ENCODE measurements around the gene RBM22. TPM values are rescaled to one million over a fixed set of nuclear protein-coding genes. Genes with fewer than 3 reads are reported as not detected.

RBM22 gene
- total RNA-seq, 1 experiment from 2014 or later: 34.0 TPM

DNA sequence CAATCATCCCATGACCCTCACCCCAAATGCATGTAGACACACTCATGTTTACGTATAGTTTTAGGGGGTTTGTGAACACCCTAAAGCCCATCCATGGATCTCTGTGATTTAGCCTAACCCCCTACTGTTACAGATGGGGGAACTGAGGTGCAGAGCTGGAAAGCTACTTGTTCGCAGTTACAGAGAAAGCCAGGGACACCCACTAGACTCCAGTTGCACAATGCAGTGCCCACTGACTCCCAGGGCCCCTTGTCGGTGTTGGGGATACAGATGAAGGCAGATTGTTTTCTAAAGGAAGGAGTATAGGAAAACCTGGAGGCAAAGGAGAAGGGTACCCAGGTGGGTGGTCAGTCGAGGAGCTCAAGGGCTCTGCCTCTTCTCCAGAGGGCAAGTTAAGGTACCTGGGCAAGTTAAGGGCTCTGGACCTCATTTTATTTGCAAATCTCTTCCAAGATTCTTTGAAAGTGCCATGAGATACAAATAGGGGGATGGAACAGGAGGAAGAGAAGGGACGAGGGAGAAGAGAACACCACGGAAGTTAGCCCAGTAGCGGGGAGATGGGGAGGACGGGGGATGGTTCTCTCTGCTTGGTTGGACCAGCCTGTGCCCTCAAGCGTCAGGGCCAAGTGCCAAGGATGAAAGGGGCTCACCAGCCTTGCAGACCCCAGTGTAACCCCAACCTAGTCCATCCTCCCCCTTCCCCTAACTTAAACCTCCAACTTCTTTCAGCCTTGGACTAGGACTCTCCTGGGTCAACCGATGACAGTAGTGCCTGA, 38.9 kb downstream of the RBM22 start:
- no peak for TF ChIP-seq NFYB (CRISPR knock-in tag; conservative IDR thresholded peaks at IDR 0.05; ENCODE audit: low read depth)
- TF ChIP-seq SOX15 (CRISPR knock-in tag; IDR thresholded peaks at IDR 0.05): no peak
- TF ChIP-seq, protein P1, sequence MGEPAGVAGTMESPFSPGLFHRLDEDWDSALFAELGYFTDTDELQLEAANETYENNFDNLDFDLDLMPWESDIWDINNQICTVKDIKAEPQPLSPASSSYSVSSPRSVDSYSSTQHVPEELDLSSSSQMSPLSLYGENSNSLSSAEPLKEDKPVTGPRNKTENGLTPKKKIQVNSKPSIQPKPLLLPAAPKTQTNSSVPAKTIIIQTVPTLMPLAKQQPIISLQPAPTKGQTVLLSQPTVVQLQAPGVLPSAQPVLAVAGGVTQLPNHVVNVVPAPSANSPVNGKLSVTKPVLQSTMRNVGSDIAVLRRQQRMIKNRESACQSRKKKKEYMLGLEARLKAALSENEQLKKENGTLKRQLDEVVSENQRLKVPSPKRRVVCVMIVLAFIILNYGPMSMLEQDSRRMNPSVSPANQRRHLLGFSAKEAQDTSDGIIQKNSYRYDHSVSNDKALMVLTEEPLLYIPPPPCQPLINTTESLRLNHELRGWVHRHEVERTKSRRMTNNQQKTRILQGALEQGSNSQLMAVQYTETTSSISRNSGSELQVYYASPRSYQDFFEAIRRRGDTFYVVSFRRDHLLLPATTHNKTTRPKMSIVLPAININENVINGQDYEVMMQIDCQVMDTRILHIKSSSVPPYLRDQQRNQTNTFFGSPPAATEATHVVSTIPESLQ (CRISPR knock-in tag; IDR thresholded peaks at IDR 0.05): no peak
- no peak for TF ChIP-seq TP53 (CRISPR knock-in tag; IDR thresholded peaks at IDR 0.05)
- TF ChIP-seq, protein P2, sequence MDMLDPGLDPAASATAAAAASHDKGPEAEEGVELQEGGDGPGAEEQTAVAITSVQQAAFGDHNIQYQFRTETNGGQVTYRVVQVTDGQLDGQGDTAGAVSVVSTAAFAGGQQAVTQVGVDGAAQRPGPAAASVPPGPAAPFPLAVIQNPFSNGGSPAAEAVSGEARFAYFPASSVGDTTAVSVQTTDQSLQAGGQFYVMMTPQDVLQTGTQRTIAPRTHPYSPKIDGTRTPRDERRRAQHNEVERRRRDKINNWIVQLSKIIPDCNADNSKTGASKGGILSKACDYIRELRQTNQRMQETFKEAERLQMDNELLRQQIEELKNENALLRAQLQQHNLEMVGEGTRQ (CRISPR knock-in tag; IDR thresholded peaks at IDR 0.05): no peak
- TF ChIP-seq, protein P3, sequence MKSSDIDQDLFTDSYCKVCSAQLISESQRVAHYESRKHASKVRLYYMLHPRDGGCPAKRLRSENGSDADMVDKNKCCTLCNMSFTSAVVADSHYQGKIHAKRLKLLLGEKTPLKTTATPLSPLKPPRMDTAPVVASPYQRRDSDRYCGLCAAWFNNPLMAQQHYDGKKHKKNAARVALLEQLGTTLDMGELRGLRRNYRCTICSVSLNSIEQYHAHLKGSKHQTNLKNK (CRISPR knock-in tag; IDR thresholded peaks at IDR 0.05): no peak
- TF ChIP-seq GRHL2 (CRISPR knock-in tag; IDR thresholded peaks at IDR 0.05; ENCODE audit: insufficient replicate concordance, severe bottlenecking): no peak
- TF ChIP-seq, protein P4, sequence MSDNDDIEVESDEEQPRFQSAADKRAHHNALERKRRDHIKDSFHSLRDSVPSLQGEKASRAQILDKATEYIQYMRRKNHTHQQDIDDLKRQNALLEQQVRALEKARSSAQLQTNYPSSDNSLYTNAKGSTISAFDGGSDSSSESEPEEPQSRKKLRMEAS (CRISPR knock-in tag; IDR thresholded peaks at IDR 0.05): no peak
- TF ChIP-seq, protein P5, sequence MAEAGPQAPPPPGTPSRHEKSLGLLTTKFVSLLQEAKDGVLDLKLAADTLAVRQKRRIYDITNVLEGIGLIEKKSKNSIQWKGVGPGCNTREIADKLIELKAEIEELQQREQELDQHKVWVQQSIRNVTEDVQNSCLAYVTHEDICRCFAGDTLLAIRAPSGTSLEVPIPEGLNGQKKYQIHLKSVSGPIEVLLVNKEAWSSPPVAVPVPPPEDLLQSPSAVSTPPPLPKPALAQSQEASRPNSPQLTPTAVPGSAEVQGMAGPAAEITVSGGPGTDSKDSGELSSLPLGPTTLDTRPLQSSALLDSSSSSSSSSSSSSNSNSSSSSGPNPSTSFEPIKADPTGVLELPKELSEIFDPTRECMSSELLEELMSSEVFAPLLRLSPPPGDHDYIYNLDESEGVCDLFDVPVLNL (CRISPR knock-in tag; IDR thresholded peaks at IDR 0.05; ENCODE audit: borderline replicate concordance, low read depth): no peak
- no peak for TF ChIP-seq RORB (CRISPR knock-in tag; IDR thresholded peaks at IDR 0.05)
- TF ChIP-seq, protein P6, sequence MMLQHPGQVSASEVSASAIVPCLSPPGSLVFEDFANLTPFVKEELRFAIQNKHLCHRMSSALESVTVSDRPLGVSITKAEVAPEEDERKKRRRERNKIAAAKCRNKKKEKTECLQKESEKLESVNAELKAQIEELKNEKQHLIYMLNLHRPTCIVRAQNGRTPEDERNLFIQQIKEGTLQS (CRISPR knock-in tag; conservative IDR thresholded peaks at IDR 0.05): no peak
- TF ChIP-seq GTF2I (CRISPR knock-in tag; conservative IDR thresholded peaks at IDR 0.05): no peak
- TF ChIP-seq FOXP1 (CRISPR knock-in tag; IDR thresholded peaks at IDR 0.05; ENCODE audit: borderline replicate concordance): no peak
- ATAC-seq: no peak
- no peaks in the 10 kb centered on the region for H3K36me3 Mint-ChIP-seq
- H3K4me1 Mint-ChIP-seq: peaks cover 24% of the 10 kb centered on the region
- H3K27me3 Mint-ChIP-seq (ENCODE audit: low read depth): peaks cover 12% of the 10 kb centered on the region
- no peak for DNase-seq (ENCODE audit: low spot score)
- no peaks in the 10 kb centered on the region for H3K9me3 Mint-ChIP-seq
- ChIA-PET POLR2A (interaction anchor here (0.8 to 1.0 kb wide), 3 partner anchors 9 to 117 kb away, joined by 3 read pairs; partner anchors contain the start of gene SMIM3), CTCF (interaction anchor here (0.9 to 2.1 kb wide), 5 partner anchors 11 to 203 kb away, joined by 3 to 16 read pairs (median 6); partner anchors contain the start of genes RBM22 and SMIM3)
- H3K27ac Mint-ChIP-seq: no peak overlapping the region
- no peak overlapping the region for H3K4me3 Mint-ChIP-seq

DNA sequence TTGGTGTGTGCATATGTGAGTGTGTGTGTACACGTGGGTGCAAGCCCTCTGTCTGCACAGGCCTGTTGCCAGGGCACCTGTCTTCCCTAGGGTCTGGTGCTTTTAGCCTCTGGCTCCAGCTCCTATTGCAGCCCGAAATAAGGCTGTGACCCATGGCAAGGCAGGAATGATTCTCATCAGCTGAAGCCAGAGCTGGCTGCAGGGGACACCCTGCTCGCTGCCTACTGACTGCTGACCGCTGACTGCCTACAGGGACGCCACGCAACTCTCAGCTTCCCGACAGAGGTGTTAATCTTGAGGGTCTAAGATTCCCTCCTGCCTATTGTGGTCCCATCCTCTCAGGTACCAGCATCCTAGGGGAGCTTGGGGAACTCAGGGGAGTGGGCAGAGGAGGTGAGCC, 39.8 kb downstream of the RBM22 start, which contains the start of gene MYOZ3:
TSS of gene MYOZ3 (plus strand) at position 166 of the 400 bp plus-strand sequence. CDS start 1,691 bp downstream, outside the sequence.
- Mint-ChIP-seq H3K27ac (0 out of 2 replicates have a peak within 1 kb of the TSS, but pooled peaks have one; percentile 62), H3K4me3 (no peak within 1 kb of the TSS), H3K27me3 (ENCODE audit: low read depth) (peaks cover 12% of the 10 kb centered on the region), H3K9me3 (no peaks in the 10 kb centered on the region), H3K36me3 (no peaks in the 10 kb centered on the region), H3K4me1 (peaks cover 24% of the 10 kb centered on the region)
- ATAC-seq (no peak), DNase-seq (ENCODE audit: low spot score) (no peak)
- ChIA-PET POLR2A (interaction anchor here (0.8 to 1.0 kb wide), 3 partner anchors 10 to 118 kb away, joined by 3 read pairs; partner anchors contain the start of gene SMIM3), CTCF (interaction anchor here (0.8 to 2.4 kb wide), 10 partner anchors 8 to 202 kb away, joined by 3 to 16 read pairs (median 5); partner anchors contain the start of genes RBM22 and SMIM3)
- TF ChIP-seq ELF4 (CRISPR knock-in tag; IDR thresholded peaks at IDR 0.05; ENCODE audit: low read depth) (no peak), JUN (CRISPR knock-in tag; IDR thresholded peaks at IDR 0.05) (no peak), TCF7 (CRISPR knock-in tag; IDR thresholded peaks at IDR 0.05; ENCODE audit: low read depth) (no peak)
- TF ChIP-seq, protein P4 (CRISPR knock-in tag; IDR thresholded peaks at IDR 0.05): no peak
- TF ChIP-seq, protein P2 (CRISPR knock-in tag; IDR thresholded peaks at IDR 0.05): no peak

Data from WTC11 (cell line).